H1 (cell line): ENCODE data around the gene TMEM120A. TPM values are rescaled to one million over a fixed set of nuclear protein-coding genes. Genes with fewer than 3 reads are reported as not detected.

Experiments used
- CTCF ChIA-PET: fragments of 300-600 bp; sonication (Branson Sonifier 250); formaldehyde crosslinking; loops from one replicate; lab custom pipeline; 2021; ENCODE audit not compliant: partially characterized antibody; lab: Charles Lee
- POLR2A ChIA-PET: fragments of 300-600 bp; sonication (Branson Sonifier 250); formaldehyde crosslinking; loops from one replicate; lab custom pipeline; 2021; ENCODE audit warnings: inconsistent platforms; ENCODE audit not compliant: partially characterized antibody; lab: Charles Lee
- DNase-seq, 2 experiments: peaks; one replicate each; pipeline versions ENCODE4 v3.0.0 to v3.0.0-alpha.2; 2010 to 2022; ENCODE audit warnings: low spot score in 2 of 2, low read depth in 1 of 2, mixed read lengths in 1 of 2
- FAIRE-seq: peaks from 2 replicates; lab custom pipeline; 2011; peaks lifted over from hg19 to GRCh38; lab: Jason Lieb, UNC
- H2AFZ ChIP-seq: 2 replicates; pipeline ENCODE4 v1.8.1; 2012; ENCODE audit warnings: low read length, inconsistent platforms
- H2AK5ac ChIP-seq: 2 replicates; pipeline ENCODE4 v1.6.1; 2013; ENCODE audit warnings: low read depth, low read length
- H2BK120ac ChIP-seq: replicated peaks from 2 replicates; pipeline ENCODE3; 2013; ENCODE audit warnings: low read depth, low read length, inconsistent platforms
- H2BK12ac ChIP-seq: 2 replicates; pipeline ENCODE4 v1.6.1; 2013; ENCODE audit warnings: low read depth, low read length
- H2BK15ac ChIP-seq: 2 replicates; pipeline ENCODE4 v1.6.1; 2013; ENCODE audit warnings: low read length
- H2BK20ac ChIP-seq: 2 replicates; pipeline ENCODE4 v1.6.1; 2013; ENCODE audit warnings: low read length
- H2BK5ac ChIP-seq: 2 replicates; pipeline ENCODE4 v1.6.1; 2013; ENCODE audit warnings: low read depth, low read length
- H3K14ac ChIP-seq: 2 replicates; pipeline ENCODE4 v1.6.1; 2013; ENCODE audit warnings: inconsistent platforms; ENCODE audit not compliant: insufficient read length
- H3K18ac ChIP-seq: 2 replicates; pipeline ENCODE4 v1.6.1; 2013; ENCODE audit warnings: low read length; ENCODE audit errors: extremely low read depth
- H3K23ac ChIP-seq: 2 replicates; pipeline ENCODE4 v1.6.1; 2013; ENCODE audit warnings: inconsistent platforms; ENCODE audit not compliant: insufficient read length
- H3K23me2 ChIP-seq: 2 replicates; pipeline ENCODE4 v1.6.1; 2013; ENCODE audit warnings: low read depth, low read length
- H3K27ac ChIP-seq: 2 replicates; pipeline ENCODE4 v1.6.1; 2011; ENCODE audit warnings: low read depth, low read length, inconsistent platforms
- H3K27me3 ChIP-seq, 4 experiments: replicated peaks in 1 of 4; 1 replicate in 1 of 4; 2 replicates in 3 of 4; pipeline versions ENCODE4 v1.6.1 to v1.8.1; 2011 to 2013; ENCODE audit warnings: low read length in 3 of 4, mild to moderate bottlenecking in 3 of 4, inconsistent platforms in 2 of 4, mixed read lengths in 2 of 4, moderate library complexity in 1 of 4; ENCODE audit not compliant: control insufficient read depth in 3 of 4, insufficient read depth in 3 of 4; ENCODE audit errors: extremely low read depth in 1 of 4
- H3K36me3 ChIP-seq, 4 experiments: 2 replicates each; pipeline versions ENCODE4 v1.6.1 to v1.8.1; 2011 to 2013; ENCODE audit warnings: mild to moderate bottlenecking in 4 of 4, low read length in 3 of 4, moderate library complexity in 2 of 4, control low read depth in 1 of 4, inconsistent platforms in 1 of 4; ENCODE audit not compliant: insufficient read depth in 4 of 4, control insufficient read depth in 2 of 4
- H3K4ac ChIP-seq: replicated peaks from 2 replicates; pipeline ENCODE3; 2013; ENCODE audit warnings: low read length, low read depth, mixed read lengths, inconsistent platforms; ENCODE audit not compliant: insufficient read length
- H3K4me1 ChIP-seq, 4 experiments: replicated peaks in 1 of 4; 1 replicate in 1 of 4; 2 replicates in 3 of 4; pipeline versions ENCODE4 v1.6.1 to v1.8.1; 2011 to 2013; ENCODE audit warnings: low read length in 3 of 4, inconsistent platforms in 2 of 4, mixed read lengths in 1 of 4; ENCODE audit not compliant: insufficient read depth in 4 of 4, control insufficient read depth in 3 of 4
- H3K4me2 ChIP-seq, 2 experiments: 2 replicates each; pipeline versions ENCODE4 v1.6.1 to v1.8.1; 2011 to 2013; ENCODE audit warnings: low read depth in 2 of 2, low read length in 2 of 2, control low read depth in 1 of 2, inconsistent platforms in 1 of 2, mild to moderate bottlenecking in 1 of 2; ENCODE audit not compliant: insufficient read depth in 1 of 2
- H3K4me3 ChIP-seq, 4 experiments: fragments of 200-600, 300-600 bp in 1 of 4; sonication (generic), shearing (Covaris generic), sonication (Bioruptor Twin) in 1 of 4; 2 replicates each; pipeline versions ENCODE4 v1.5.1 to v1.8.1; 2011 to 2016; ENCODE audit warnings: low read length in 4 of 4, low read depth in 3 of 4, control low read depth in 2 of 4, inconsistent platforms in 2 of 4, mild to moderate bottlenecking in 2 of 4, mixed read lengths in 1 of 4, moderate library complexity in 1 of 4; ENCODE audit not compliant: insufficient read depth in 2 of 4; ENCODE audit errors: extremely low read depth in 1 of 4
- H3K56ac ChIP-seq: replicated peaks from 2 replicates; pipeline ENCODE3; 2013; ENCODE audit warnings: low read depth, mild to moderate bottlenecking, mixed read lengths, low read length, inconsistent platforms; ENCODE audit not compliant: insufficient read length
- H3K79me1 ChIP-seq: 2 replicates; pipeline ENCODE4 v1.6.1; 2013; ENCODE audit warnings: low read depth, low read length, control low read depth
- H3K79me2 ChIP-seq, 2 experiments: 2 replicates each; pipeline versions ENCODE4 v1.6.1 to v1.8.1; 2012 to 2013; ENCODE audit warnings: low read length in 2 of 2, mild to moderate bottlenecking in 2 of 2, inconsistent platforms in 1 of 2; ENCODE audit not compliant: insufficient read depth in 2 of 2, control insufficient read depth in 1 of 2
- H3K9ac ChIP-seq, 4 experiments: replicated peaks in 1 of 4; 1 replicate in 1 of 4; 2 replicates in 3 of 4; pipeline versions ENCODE4 v1.6.1 to v1.8.1; 2011 to 2013; ENCODE audit warnings: low read depth in 3 of 4, low read length in 3 of 4, control low read depth in 2 of 4, mild to moderate bottlenecking in 2 of 4, moderate library complexity in 2 of 4, inconsistent platforms in 1 of 4; ENCODE audit errors: extremely low read depth in 1 of 4
- H3K9me3 ChIP-seq, 2 experiments: 2 replicates each; pipeline versions ENCODE4 v1.6.1 to v1.8.1; 2012 to 2013; ENCODE audit warnings: mild to moderate bottlenecking in 2 of 2, moderate library complexity in 2 of 2, control low read depth in 1 of 2, inconsistent platforms in 1 of 2, low read depth in 1 of 2, low read length in 1 of 2, mixed read lengths in 1 of 2; ENCODE audit not compliant: insufficient read depth in 2 of 2
- H4K20me1 ChIP-seq, 2 experiments: replicated peaks in 1 of 2; 2 replicates each; pipeline versions ENCODE3 to v1.8.1; 2011 to 2013; ENCODE audit warnings: inconsistent platforms in 2 of 2, low read length in 2 of 2, mild to moderate bottlenecking in 1 of 2; ENCODE audit not compliant: insufficient read depth in 2 of 2, control insufficient read depth in 1 of 2
- H4K5ac ChIP-seq: 2 replicates; pipeline ENCODE4 v1.6.1; 2013; ENCODE audit warnings: low read length, low read depth, mixed read lengths, inconsistent platforms; ENCODE audit not compliant: insufficient read length
- H4K8ac ChIP-seq: 2 replicates; pipeline ENCODE4 v1.8.0; 2013; ENCODE audit warnings: mild to moderate bottlenecking, moderate library complexity, low read length, inconsistent platforms; ENCODE audit not compliant: insufficient read depth; ENCODE audit errors: extremely low read depth
- H4K91ac ChIP-seq: replicated peaks from 2 replicates; pipeline ENCODE3; 2013; ENCODE audit warnings: low read length, mixed read lengths, inconsistent platforms; ENCODE audit not compliant: insufficient read length
- CBX8 ChIP-seq: fragments of 300-800, 300-1000 bp; sonication (generic); IDR thresholded peaks from 2 replicates; pipeline ENCODE4 v1.7.1; 2016; ENCODE audit warnings: low read depth, low read length, borderline replicate concordance
- CTCF ChIP-seq, 3 experiments: IDR thresholded peaks; 1 replicate in 2 of 3; 2 replicates in 1 of 3; pipeline versions ENCODE4 v1.5.1 to v1.6.1; 2011; ENCODE audit warnings: low read length in 3 of 3, mild to moderate bottlenecking in 3 of 3, inconsistent platforms in 2 of 3, low read depth in 1 of 3, moderate library complexity in 1 of 3; ENCODE audit not compliant: insufficient read depth in 1 of 3; ENCODE audit errors: control extremely low read depth in 1 of 3
- RAD21 ChIP-seq, 2 experiments: IDR thresholded peaks in 1 of 2; conservative IDR thresholded peaks in 1 of 2; 2 replicates each; pipeline ENCODE4 v1.6.1; 2011; ENCODE audit warnings: low read depth in 2 of 2, low read length in 2 of 2, improper control_type of control experiment in 1 of 2, inconsistent platforms in 1 of 2, mild to moderate bottlenecking in 1 of 2, moderate library complexity in 1 of 2
- SIN3A ChIP-seq, 2 experiments: IDR thresholded peaks in 1 of 2; conservative IDR thresholded peaks in 1 of 2; 2 replicates each; pipeline ENCODE4 v1.6.1; 2011 to 2012; ENCODE audit warnings: low read length in 2 of 2, improper control_type of control experiment in 1 of 2, low read depth in 1 of 2, mild to moderate bottlenecking in 1 of 2
- TEAD4 ChIP-seq: IDR thresholded peaks from 2 replicates; pipeline ENCODE4 v1.6.1; 2012; ENCODE audit warnings: low read depth, low read length, inconsistent platforms, mixed read lengths
- WGBS, 2 experiments: shearing (Covaris generic) in 1 of 2; methylation state at CpG; one replicate each; pipeline versions ENCODE4 v1.1.6 to v1.1.7; 2013 to 2015; ENCODE audit warnings: low lambda C conversion rate in 2 of 2, mixed read lengths in 2 of 2, inconsistent platforms in 1 of 2, low coverage in 1 of 2, missing lambda C conversion rate in 1 of 2; ENCODE audit not compliant: insufficient replicate concordance in 2 of 2, insufficient coverage in 1 of 2, insufficient read length in 1 of 2; ENCODE audit errors: extremely low coverage in 1 of 2, missing lambda C conversion rate in 1 of 2; 5-methylcytosine and 5-hydroxymethylcytosine counted together
- polyA plus RNA-seq, 7 experiments: library from polyadenylated mRNA; depleted of rRNA in 3 of 7; stranded (reverse) in 5 of 7; unstranded in 2 of 7; fragments of >200 nt in 5 of 7; fragments of 200-250 nt in 2 of 7; gene quantifications; 1 replicate in 5 of 7; 2 replicates in 1 of 7; 4 replicates in 1 of 7; pipeline versions ENCODE4 v1.2.1 to v1.2.3, GENCODE V29; 2011 to 2013; ENCODE audit warnings: missing spikeins in 2 of 7, mixed read lengths in 2 of 7
- total RNA-seq: library from RNA; stranded (reverse); fragmentation: NEBNext Ultra II Directional; extraction: Animal tissue kit (Norgen Biotek cat#: 25700); gene quantifications from 2 replicates; pipeline ENCODE4 v1.2.1, GENCODE V29; 2021

TMEM120A gene
- total and polyA plus RNA-seq, 2 of the 8 experiments (the other 6 are each of a cell fraction or from before 2014, with no cell fraction given) = 15.6 to 49.9 TPM

- Histone ChIP-seq H3K18ac (no peak overlapping the region), H3K27ac (no peak overlapping the region), H4K8ac (no peak overlapping the region), H4K20me1 (no peaks in the 10 kb centered on the region), H4K91ac (no peak overlapping the region), H3K23ac (no peak overlapping the region), H2BK5ac (no peak overlapping the region), H3K4me2 (no peak overlapping the region), H2BK15ac (no peak overlapping the region), H3K79me2 (no peaks in the 10 kb centered on the region), H3K23me2 (no peaks in the 10 kb centered on the region), H2AK5ac (no peak overlapping the region), H3K14ac (no peak overlapping the region)
- WGBS, 2 experiments = 52% methylated on average over 6 of the region's 6 CpGs; no CpG with 5 or more reads in 1 of the 2 experiments
- FAIRE-seq = peak; percentile 13
- POLR2A ChIA-PET = interaction anchor here (1.1 to 1.6 kb wide), 2 partner anchors 27 to 178 kb away, joined by 3 read pairs; partner anchors contain the start of gene STYXL1
- peak; percentile 34; the same call in 1 of the 2 replicates for TF ChIP-seq TEAD4
- peak; percentile 97 to 98 for TF ChIP-seq RAD21 (IDR thresholded peaks at IDR 0.05 in 1 of 2, conservative IDR thresholded peaks at IDR 0.05 in 1 of 2; ENCODE audit: low read depth in 2 of 2, low read length in 2 of 2)
- no peak for TF ChIP-seq CBX8
- TF ChIP-seq CTCF (IDR thresholded peaks at IDR 0.05; ENCODE audit: control extremely low read depth in 1 of 3, insufficient read depth in 1 of 3, low read depth in 1 of 3, low read length in 3 of 3) = peak; percentile 94 to 96 (median 94)
- 0 out of 4 replicates have a peak, but pooled peaks of 1 of the 2 experiments have one; percentile 28 for TF ChIP-seq SIN3A (conservative IDR thresholded peaks at IDR 0.05 in 1 of 2, IDR thresholded peaks at IDR 0.05 in 1 of 2; ENCODE audit: low read depth in 1 of 2, low read length in 2 of 2)
- TF ChIP-seq, all 59 proteins: peak for 4
- no peak overlapping the region for H3K9ac ChIP-seq
- H3K79me1 ChIP-seq = no peaks in the 10 kb centered on the region
- H2BK120ac ChIP-seq = no peak overlapping the region
- H2BK12ac ChIP-seq = no peak overlapping the region
- H3K36me3 ChIP-seq = no peaks in the 10 kb centered on the region; a peak in 3 of 8 replicates
- no peaks in the 10 kb centered on the region for H3K27me3 ChIP-seq
- no peak overlapping the region for H3K4ac ChIP-seq
- no peak overlapping the region for H3K4me3 ChIP-seq
- H3K9me3 ChIP-seq = no peaks in the 10 kb centered on the region
- H3K4me1 ChIP-seq = no peaks in the 10 kb centered on the region
- DNase-seq = peak; percentile 38 to 90
- H2AFZ ChIP-seq = no peak overlapping the region
- no peak overlapping the region for H3K56ac ChIP-seq
- no peak overlapping the region for H2BK20ac ChIP-seq
- no peak overlapping the region for H4K5ac ChIP-seq
- CTCF ChIA-PET = interaction anchor here (0.6 to 5.3 kb wide), 50 partner anchors 9 to 446 kb away, joined by 3 to 57 read pairs (median 4); partner anchors contain the start of genes MDH2, POR, STYXL1 and TMEM120A
These were observed 25.8 kb upstream of the TMEM120A start for GRCh38 chr7:76020031-76020714.
